ENCODE data around the gene C12orf57.

GRCh38 chr12:6982532-6982931, 38.7 kb downstream of the C12orf57 start:
- TF ChIP-seq CTCF (IDR thresholded peaks at IDR 0.05; ENCODE audit: poor library complexity, severe bottlenecking), result no peak
- TF ChIP-seq TAF1 (IDR thresholded peaks at IDR 0.05; ENCODE audit: low read depth), result no peak
- TF ChIP-seq RAD21 (conservative IDR thresholded peaks at IDR 0.05), result no peak
- TF ChIP-seq POLR2AphosphoS5 (IDR thresholded peaks at IDR 0.05), result no peak
- no peak for TF ChIP-seq SMC3 (conservative IDR thresholded peaks at IDR 0.05; ENCODE audit: poor library complexity)
- TF ChIP-seq EZH2 (IDR thresholded peaks at IDR 0.05; ENCODE audit: borderline replicate concordance, insufficient read depth, low read length, poor library complexity, severe bottlenecking), result no peak
- TF ChIP-seq REST (IDR thresholded peaks at IDR 0.05; ENCODE audit: borderline replicate concordance), result no peak
